ENCODE results near the gene CYLD.

CYLD gene

GRCh38 chr16:50737420-50737959 lies 4.4 kb upstream of the CYLD start:
- no peak overlapping the region for H3K4me3 ChIP-seq (ENCODE audit: low read depth, low read length)

DNA sequence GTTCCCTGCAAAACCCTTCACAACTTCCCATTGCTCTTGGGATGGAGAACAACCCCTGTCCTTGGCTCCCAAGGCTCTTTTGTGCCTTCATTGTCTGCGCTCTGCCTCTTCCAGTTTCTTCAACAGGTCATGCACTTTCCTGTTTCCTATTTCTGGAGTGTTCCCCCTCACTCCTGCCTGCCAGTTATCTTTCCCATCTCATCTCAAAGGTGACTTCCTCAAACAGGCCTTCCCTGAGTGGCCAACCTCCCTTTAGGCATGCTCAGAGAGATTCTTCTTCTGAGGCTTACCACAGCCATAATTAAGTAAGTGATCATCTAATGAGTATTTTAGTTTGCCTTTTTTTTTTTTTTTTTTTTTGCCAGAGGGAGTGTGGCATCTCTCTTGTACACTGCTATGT lies 2.9 kb upstream of the CYLD start:
- no peak overlapping the region for H3K4me3 ChIP-seq (ENCODE audit: low read depth, low read length)

GRCh38 chr16:50740736-50741135 lies 1.1 kb upstream of the CYLD start:
- no peak overlapping the region for H3K4me3 ChIP-seq (ENCODE audit: low read depth, low read length)

GRCh38 chr16:50741225-50741780 lies 583 bp upstream of the CYLD start:
- H3K4me3 ChIP-seq (ENCODE audit: low read depth, low read length): peak overlapping the region; percentile 30

GRCh38 chr16:50742576-50743200 lies 802 bp downstream of the CYLD start:
- peak overlapping the region; percentile 60 for H3K4me3 ChIP-seq (ENCODE audit: low read depth, low read length)

- H3K4me3 ChIP-seq (ENCODE audit: low read depth, low read length): no peak overlapping the region
Measured at GRCh38 chr16:50743581-50744225, 1.8 kb downstream of the CYLD start.

- no peak overlapping the region for H3K4me3 ChIP-seq (ENCODE audit: low read depth, low read length)
Measured at GRCh38 chr16:50744881-50745280, 3.0 kb downstream of the CYLD start.

- no peak overlapping the region for H3K4me3 ChIP-seq (ENCODE audit: low read depth, low read length)
Measured at GRCh38 chr16:50745940-50746339, 4.1 kb downstream of the CYLD start.

DNA sequence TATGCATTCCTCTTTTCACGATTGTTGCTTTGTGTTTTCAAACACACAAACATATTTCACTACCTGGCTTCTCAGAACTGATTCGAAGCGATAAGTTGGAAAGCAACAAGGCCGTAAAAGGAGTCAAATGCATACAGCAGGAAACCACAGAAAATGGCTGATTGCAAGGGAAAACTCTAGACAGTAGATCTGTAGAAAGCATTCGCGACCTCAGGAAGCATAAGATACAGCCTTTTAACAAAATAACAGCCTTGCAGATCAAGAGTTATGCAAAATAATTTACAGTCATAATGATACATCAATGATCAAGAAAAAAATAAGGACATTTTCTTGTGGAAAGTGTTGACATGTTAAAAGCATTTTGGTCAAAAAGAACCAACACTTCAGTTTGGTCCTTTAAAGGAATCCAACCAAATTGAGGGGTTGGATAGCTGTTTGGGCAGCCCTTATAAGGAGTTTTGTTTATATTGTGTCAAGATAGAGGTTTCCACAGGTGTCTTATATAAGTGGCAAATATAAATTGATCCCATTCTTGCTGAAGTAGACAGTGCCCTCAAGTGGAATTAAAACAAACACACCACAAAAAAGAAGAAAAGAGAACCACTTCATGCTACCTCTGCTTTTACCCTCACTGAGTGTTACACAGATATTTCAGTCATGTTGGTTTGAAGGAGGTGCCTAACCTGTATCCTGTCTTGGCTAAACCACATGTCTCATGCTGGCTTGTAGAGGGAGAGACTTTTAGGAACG lies 5.5 kb downstream of the CYLD start:
- H3K4me3 ChIP-seq (ENCODE audit: low read depth, low read length): no peak overlapping the region

DNA sequence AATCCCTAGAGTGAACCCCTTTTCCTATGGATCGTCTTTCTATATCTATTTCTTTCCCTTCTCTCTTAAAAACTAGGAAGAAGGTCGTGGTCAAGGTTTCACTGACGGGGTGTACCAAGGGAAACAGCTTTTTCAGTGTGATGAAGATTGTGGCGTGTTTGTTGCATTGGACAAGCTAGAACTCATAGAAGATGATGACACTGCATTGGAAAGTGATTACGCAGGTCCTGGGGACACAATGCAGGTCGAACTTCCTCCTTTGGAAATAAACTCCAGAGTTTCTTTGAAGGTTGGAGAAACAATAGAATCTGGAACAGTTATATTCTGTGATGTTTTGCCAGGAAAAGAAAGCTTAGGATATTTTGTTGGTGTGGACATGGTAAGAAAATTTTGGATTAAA lies 9.6 kb downstream of the CYLD start:
- H3K4me3 ChIP-seq (ENCODE audit: low read depth, low read length): no peak overlapping the region

- no peak overlapping the region for H3K4me3 ChIP-seq (ENCODE audit: low read depth, low read length)
Measured at GRCh38 chr16:50752471-50753235, 10.8 kb downstream of the CYLD start.

GRCh38 chr16:50756473-50756872 lies 14.6 kb downstream of the CYLD start:
- H3K4me3 ChIP-seq (ENCODE audit: low read depth, low read length): no peak overlapping the region

DNA sequence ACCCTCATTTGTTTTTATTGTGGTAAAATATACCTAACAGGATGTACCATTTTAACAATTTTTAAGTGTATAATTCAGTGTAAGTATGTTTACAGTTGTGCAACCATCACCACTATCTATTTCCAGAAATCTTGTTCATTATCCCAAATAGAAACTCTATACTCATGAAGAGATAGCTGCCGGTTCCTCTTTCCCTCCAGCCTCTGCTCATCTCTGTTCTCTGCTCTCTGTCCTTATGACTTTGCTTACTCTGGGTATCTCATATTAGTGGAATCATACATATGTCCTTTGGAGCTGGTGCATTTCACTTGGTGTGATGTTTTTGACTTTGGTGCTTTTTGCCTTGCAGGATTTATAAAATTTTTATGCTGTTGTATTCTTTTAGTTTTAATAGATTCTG lies 19.4 kb downstream of the CYLD start:
- no peak overlapping the region for H3K4me3 ChIP-seq (ENCODE audit: low read depth, low read length)

DNA sequence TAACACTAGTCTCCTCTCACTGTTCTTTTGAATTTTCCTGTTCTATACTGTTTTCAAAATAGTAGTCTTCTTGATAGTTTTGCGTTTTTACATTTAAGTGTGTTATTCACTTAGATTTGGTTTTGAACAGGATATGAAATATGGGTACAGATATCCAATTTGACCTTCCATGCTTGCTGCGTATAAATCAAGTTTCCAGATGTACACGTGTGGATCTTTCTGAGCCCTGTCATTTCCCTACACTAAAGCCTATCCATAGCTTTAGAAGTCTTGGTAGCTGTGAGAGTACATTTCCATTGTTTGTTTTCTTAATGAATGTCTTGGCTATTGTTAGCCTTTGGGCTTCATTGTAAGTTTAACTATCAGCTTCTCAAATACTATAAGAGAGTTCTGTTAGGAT lies 20.4 kb downstream of the CYLD start:
- no peak overlapping the region for H3K4me3 ChIP-seq (ENCODE audit: low read depth, low read length)

GRCh38 chr16:50763211-50763610 lies 21.3 kb downstream of the CYLD start:
- no peak overlapping the region for H3K4me3 ChIP-seq (ENCODE audit: low read depth, low read length)

DNA sequence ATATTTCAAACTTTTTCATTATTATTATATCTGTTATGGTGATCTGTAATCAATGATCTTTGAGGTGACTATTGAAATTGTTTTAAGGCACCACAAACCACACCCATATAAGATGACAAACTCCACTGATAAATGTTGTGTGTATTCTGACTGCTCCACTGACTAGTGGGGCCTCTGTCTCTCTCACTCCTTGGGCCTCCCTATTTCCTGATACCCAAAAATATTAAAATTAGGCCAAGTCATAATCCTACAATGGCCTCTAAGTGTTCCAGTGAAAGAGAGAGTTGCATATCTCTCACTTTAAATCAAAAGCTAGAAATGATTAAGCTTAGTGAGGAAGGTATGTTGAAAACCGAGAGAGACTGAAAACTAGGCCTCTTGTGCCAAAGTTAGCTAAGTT lies 23.4 kb downstream of the CYLD start:
- H3K4me3 ChIP-seq (ENCODE audit: low read depth, low read length): no peak overlapping the region

GRCh38 chr16:50765861-50766260 lies 24.0 kb downstream of the CYLD start:
- H3K4me3 ChIP-seq (ENCODE audit: low read depth, low read length): no peak overlapping the region

DNA sequence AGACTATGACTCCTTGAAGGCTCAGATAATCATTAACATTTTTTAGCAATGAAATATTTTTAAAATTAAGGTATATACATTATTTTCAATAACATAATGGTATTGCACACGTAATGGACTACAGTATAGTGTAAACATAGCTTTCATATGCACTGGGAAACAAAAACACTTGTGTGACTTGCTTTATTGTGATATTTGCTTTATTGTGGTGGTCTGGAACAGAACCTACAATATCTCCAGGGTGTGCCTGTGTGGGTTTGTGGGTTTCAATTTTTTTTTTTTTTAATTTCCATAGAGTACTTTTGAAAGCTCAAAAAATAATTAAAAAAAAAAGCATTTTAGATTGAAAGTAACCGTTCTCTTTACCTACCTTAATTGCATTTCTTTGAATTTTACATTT lies 25.3 kb downstream of the CYLD start:
- H3K4me3 ChIP-seq (ENCODE audit: low read depth, low read length): no peak overlapping the region

DNA sequence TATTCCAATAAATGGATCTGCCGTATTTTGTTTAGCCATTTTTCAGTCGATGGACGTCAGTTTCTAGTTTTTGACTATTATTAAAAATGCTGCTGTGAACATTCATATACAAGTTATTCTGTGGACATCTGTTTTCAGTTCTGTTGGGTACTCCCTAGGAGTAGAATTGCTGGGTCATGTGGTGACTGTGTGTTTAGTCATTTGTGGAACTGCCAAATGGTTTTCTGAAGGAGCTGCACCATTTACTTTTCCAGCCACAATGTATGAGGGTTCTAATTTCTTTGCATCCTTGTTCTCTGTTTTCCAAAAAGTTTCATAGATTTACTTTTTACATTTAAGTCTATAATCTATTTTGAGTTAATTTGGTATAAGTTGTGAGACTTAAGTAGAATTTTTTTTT lies 29.5 kb downstream of the CYLD start:
- no peak overlapping the region for H3K4me3 ChIP-seq (ENCODE audit: low read depth, low read length)

DNA sequence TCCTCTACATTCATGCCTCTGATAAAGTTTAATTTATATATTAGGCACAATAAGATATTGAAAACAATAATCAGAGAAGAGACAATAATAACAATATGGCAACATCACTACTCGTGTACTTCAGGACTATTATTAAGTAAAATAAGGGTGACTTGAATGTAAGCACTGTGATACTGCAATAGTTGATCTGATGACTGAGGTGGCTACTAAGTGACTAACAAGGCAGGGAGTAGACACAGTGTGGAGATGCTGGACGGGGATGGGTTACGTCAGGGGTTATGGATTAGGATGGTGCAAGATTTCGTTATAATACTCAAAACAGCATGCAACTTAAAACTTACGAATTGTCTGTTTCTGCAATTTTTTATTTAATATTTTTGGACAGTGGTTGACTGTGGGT lies 32.5 kb downstream of the CYLD start:
- H3K4me3 ChIP-seq (ENCODE audit: low read depth, low read length): no peak overlapping the region

GRCh38 chr16:50774960-50775359 lies 33.1 kb downstream of the CYLD start:
- no peak overlapping the region for H3K4me3 ChIP-seq (ENCODE audit: low read depth, low read length)
